Stimulated activated CD8-positive, alpha-beta memory T cell treated with anti-CD3 and anti-CD28 coated beads, Interleukin-12 subunit alpha, Interleukin-12 subunit beta, amount 100 ng/mL, for 24 hours (primary cell): ENCODE results near the gene PRAC1.

Experiments
- DNase-seq: peaks from one replicate; pipeline ENCODE4 v3.0.0-alpha.2; 2020; ENCODE audit errors: extremely low read depth

PRAC1 gene

GRCh38 chr17:48747445-48748363 is 25.4 kb upstream of the PRAC1 start:
- DNase-seq = no peak

GRCh38 chr17:48746916-48747444 is 24.7 kb upstream of the PRAC1 start:
- no peak for DNase-seq

- no peak for DNase-seq
These were observed 23.3 kb upstream of the PRAC1 start for GRCh38 chr17:48745381-48746275.

GRCh38 chr17:48740537-48740936 is 18.2 kb upstream of the PRAC1 start:
- DNase-seq = no peak

- no peak for DNase-seq
These were observed 16.6 kb upstream of the PRAC1 start for GRCh38 chr17:48738803-48739526.

- no peak for DNase-seq
These were observed 16.1 kb upstream of the PRAC1 start for GRCh38 chr17:48738424-48738802.

- no peak for DNase-seq
These were observed 15.2 kb upstream of the PRAC1 start for GRCh38 chr17:48737330-48738043.

GRCh38 chr17:48735062-48735351 is 12.7 kb upstream of the PRAC1 start:
- no peak for DNase-seq

GRCh38 chr17:48734333-48735061 is 12.2 kb upstream of the PRAC1 start:
- no peak for DNase-seq

GRCh38 chr17:48733632-48734328 is 11.5 kb upstream of the PRAC1 start:
- DNase-seq = no peak

GRCh38 chr17:48732688-48733629 is 10.6 kb upstream of the PRAC1 start:
- DNase-seq = no peak

- no peak for DNase-seq
These were observed 9.0 kb upstream of the PRAC1 start for GRCh38 chr17:48731355-48731754.

GRCh38 chr17:48730240-48730550 is 7.9 kb upstream of the PRAC1 start:
- DNase-seq = no peak

- no peak for DNase-seq
These were observed 7.3 kb upstream of the PRAC1 start for GRCh38 chr17:48729335-48730239.

- peak; percentile 9 for DNase-seq
These were observed 6.2 kb upstream of the PRAC1 start, which contains the start of gene HOXB13 for GRCh38 chr17:48728232-48729231. Gene HOXB13, minus strand, starts transcription at chr17:48728750. Its CDS starts 157 bp downstream, at chr17:48728593.

GRCh38 chr17:48727415-48728175 is 5.3 kb upstream of the PRAC1 start:
- DNase-seq = no peak
